Astrocyte (in vitro differentiated cells and primary cell): ENCODE results near the gene ADAMTSL2.

Experiments
- EZH2 ChIP-seq: IDR thresholded peaks from 2 replicates; pipeline ENCODE4 v1.6.1; 2012; ENCODE audit warnings: mild to moderate bottlenecking, low read length, inconsistent platforms; ENCODE audit not compliant: insufficient read depth
- TF ChIP-seq, protein P1 (sequence below): IDR thresholded peaks from 2 replicates; pipeline ENCODE4 v1.5.1; 2011; ENCODE audit warnings: low read depth, mild to moderate bottlenecking, inconsistent platforms, low read length, moderate library complexity; ENCODE audit not compliant: insufficient read depth

DNA sequence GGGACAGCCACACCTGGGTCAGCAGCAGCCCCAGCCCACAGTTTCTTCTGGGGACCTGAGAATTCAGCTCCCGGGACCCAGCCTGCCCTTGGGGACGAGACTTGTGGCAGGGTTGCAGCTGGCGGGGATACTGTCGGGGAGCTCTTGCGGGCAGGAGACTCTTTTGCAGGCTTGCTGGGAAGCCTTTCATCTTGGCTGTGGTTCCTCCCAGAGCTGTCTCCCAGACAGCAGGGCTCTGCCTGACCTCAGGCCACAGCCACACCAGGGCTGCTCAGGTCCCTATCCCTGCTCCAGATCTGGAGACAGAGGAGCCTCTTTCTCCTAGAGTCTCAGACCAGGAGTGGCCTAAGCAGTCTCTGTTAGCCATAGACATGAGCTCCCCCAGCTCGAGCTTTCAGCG is 5.0 kb upstream of the ADAMTSL2 start:
- TF ChIP-seq, protein P1, sequence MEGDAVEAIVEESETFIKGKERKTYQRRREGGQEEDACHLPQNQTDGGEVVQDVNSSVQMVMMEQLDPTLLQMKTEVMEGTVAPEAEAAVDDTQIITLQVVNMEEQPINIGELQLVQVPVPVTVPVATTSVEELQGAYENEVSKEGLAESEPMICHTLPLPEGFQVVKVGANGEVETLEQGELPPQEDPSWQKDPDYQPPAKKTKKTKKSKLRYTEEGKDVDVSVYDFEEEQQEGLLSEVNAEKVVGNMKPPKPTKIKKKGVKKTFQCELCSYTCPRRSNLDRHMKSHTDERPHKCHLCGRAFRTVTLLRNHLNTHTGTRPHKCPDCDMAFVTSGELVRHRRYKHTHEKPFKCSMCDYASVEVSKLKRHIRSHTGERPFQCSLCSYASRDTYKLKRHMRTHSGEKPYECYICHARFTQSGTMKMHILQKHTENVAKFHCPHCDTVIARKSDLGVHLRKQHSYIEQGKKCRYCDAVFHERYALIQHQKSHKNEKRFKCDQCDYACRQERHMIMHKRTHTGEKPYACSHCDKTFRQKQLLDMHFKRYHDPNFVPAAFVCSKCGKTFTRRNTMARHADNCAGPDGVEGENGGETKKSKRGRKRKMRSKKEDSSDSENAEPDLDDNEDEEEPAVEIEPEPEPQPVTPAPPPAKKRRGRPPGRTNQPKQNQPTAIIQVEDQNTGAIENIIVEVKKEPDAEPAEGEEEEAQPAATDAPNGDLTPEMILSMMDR: no peak
- TF ChIP-seq EZH2: no peak
